Tibial nerve (tissue), 3 donors: ENCODE measurements around the gene PSMD12.
"Not testable (repeated sequence)": the region's sequence is repeated elsewhere in the genome, so short reads cannot be mapped to it uniquely, and the experiment has no call there.

Experiments
- POLR2A ChIP-seq, 2 donors: fragments of 450-650 bp; IDR thresholded peaks; one replicate each; pipeline ENCODE4 v1.6.1; 2017; ENCODE audit warnings: antibody characterized with exemption in 2 of 2, mild to moderate bottlenecking in 2 of 2, moderate library complexity in 2 of 2
- TF ChIP-seq, protein P1 (sequence below), 5 experiments: fragments of 200-600 bp in 3 of 5; fragments of 450-650 bp in 2 of 5; sonication (generic) in 3 of 5; IDR thresholded peaks; one replicate each; pipeline ENCODE4 v1.5.1; 2016 to 2019; ENCODE audit warnings: antibody characterized with exemption in 5 of 5, mild to moderate bottlenecking in 3 of 5, moderate library complexity in 2 of 5

DNA sequence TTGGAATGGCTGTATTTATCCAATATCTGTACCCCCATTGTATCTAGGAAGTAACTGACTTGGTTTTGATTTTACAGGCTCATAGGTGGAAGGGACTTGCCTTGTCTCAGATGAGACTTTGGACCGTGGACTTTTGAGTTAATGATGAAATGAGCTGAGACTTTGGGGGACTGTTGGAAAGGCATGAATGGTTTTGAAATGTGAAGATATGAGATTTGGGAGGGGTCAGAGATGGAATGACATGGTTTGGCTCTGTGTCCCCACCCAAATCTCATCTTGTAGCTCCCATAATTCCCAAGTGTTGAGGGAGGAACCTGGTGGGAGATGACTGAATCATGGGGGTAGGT is 34.2 kb downstream of the PSMD12 start:
- TF ChIP-seq, protein P1, sequence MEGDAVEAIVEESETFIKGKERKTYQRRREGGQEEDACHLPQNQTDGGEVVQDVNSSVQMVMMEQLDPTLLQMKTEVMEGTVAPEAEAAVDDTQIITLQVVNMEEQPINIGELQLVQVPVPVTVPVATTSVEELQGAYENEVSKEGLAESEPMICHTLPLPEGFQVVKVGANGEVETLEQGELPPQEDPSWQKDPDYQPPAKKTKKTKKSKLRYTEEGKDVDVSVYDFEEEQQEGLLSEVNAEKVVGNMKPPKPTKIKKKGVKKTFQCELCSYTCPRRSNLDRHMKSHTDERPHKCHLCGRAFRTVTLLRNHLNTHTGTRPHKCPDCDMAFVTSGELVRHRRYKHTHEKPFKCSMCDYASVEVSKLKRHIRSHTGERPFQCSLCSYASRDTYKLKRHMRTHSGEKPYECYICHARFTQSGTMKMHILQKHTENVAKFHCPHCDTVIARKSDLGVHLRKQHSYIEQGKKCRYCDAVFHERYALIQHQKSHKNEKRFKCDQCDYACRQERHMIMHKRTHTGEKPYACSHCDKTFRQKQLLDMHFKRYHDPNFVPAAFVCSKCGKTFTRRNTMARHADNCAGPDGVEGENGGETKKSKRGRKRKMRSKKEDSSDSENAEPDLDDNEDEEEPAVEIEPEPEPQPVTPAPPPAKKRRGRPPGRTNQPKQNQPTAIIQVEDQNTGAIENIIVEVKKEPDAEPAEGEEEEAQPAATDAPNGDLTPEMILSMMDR (IDR thresholded peaks at IDR 0.05), result not testable (repeated sequence)
- not testable (repeated sequence) for TF ChIP-seq POLR2A (IDR thresholded peaks at IDR 0.05)
